Liver (tissue), 9 donors: Measurements from ENCODE around the gene TAS1R1. TPM values are rescaled to one million over a fixed set of nuclear protein-coding genes. Genes with fewer than 3 reads are reported as not detected.

ENCODE experiments used
- DNase-seq: peaks from one replicate; pipeline ENCODE4 v3.0.0-alpha.2; 2017; ENCODE audit warnings: low spot score
- H3K27ac ChIP-seq, 2 donors: one replicate each; pipeline ENCODE4 v1.7.0; 2013; ENCODE audit warnings: inconsistent platforms in 2 of 2, low read length in 2 of 2, control low read depth in 1 of 2, low read depth in 1 of 2, mild to moderate bottlenecking in 1 of 2
- H3K27me3 ChIP-seq, 4 donors: one replicate each; pipeline versions ENCODE4 v1.6.1 to v1.7.0; 2013; ENCODE audit warnings: low read length in 3 of 4, inconsistent platforms in 1 of 4, mild to moderate bottlenecking in 1 of 4, moderate library complexity in 1 of 4; ENCODE audit not compliant: control insufficient read depth in 4 of 4, insufficient read depth in 4 of 4
- H3K36me3 ChIP-seq, 4 donors: one replicate each; pipeline versions ENCODE4 v1.6.1 to v1.7.0; 2013; ENCODE audit warnings: low read length in 3 of 4, mild to moderate bottlenecking in 3 of 4, low read depth in 1 of 4, moderate library complexity in 1 of 4; ENCODE audit not compliant: control insufficient read depth in 4 of 4, insufficient read depth in 3 of 4
- H3K4me1 ChIP-seq, 4 donors: one replicate each; pipeline versions ENCODE4 v1.6.1 to v1.7.0; 2013; ENCODE audit warnings: low read length in 3 of 4, mild to moderate bottlenecking in 3 of 4, moderate library complexity in 1 of 4; ENCODE audit not compliant: control insufficient read depth in 4 of 4, insufficient read depth in 4 of 4
- H3K4me3 ChIP-seq, 3 donors: one replicate each; pipeline versions ENCODE4 v1.6.1 to v1.7.0; 2013; ENCODE audit warnings: low read length in 3 of 3, control low read depth in 1 of 3, low read depth in 1 of 3, mild to moderate bottlenecking in 1 of 3
- H3K9ac ChIP-seq, 2 donors: one replicate each; pipeline ENCODE4 v1.7.0; 2013; ENCODE audit warnings: low read length in 2 of 2, mild to moderate bottlenecking in 2 of 2, moderate library complexity in 2 of 2, control low read depth in 1 of 2, low read depth in 1 of 2
- H3K9me3 ChIP-seq, 4 donors: one replicate each; pipeline versions ENCODE4 v1.6.1 to v1.7.0; 2013; ENCODE audit warnings: low read length in 3 of 4; ENCODE audit not compliant: control insufficient read depth in 4 of 4
- GABPA ChIP-seq, 2 donors: IDR thresholded peaks in 1 of 2; conservative IDR thresholded peaks in 1 of 2; 2 replicates each; pipeline ENCODE4 v1.6.1; 2016; ENCODE audit warnings: antibody characterized with exemption in 2 of 2, mild to moderate bottlenecking in 1 of 2, moderate library complexity in 1 of 2
- HNF4A ChIP-seq, 2 donors: conservative IDR thresholded peaks; 2 replicates each; pipeline ENCODE4 v1.6.1; 2016; ENCODE audit warnings: antibody characterized with exemption in 2 of 2, mild to moderate bottlenecking in 2 of 2
- JUND ChIP-seq, 2 donors: IDR thresholded peaks; 2 replicates each; pipeline ENCODE4 v1.6.1; 2016; ENCODE audit warnings: antibody characterized with exemption in 2 of 2
- NR2F2 ChIP-seq: IDR thresholded peaks from 2 replicates; pipeline ENCODE4 v1.6.1; 2016; ENCODE audit warnings: antibody characterized with exemption
- RXRA ChIP-seq, 2 donors: IDR thresholded peaks; 2 replicates each; pipeline ENCODE4 v1.6.1; 2017 to 2018; ENCODE audit warnings: antibody characterized with exemption in 2 of 2, mild to moderate bottlenecking in 1 of 2
- YY1 ChIP-seq: IDR thresholded peaks from 2 replicates; pipeline ENCODE4 v1.6.1; 2016; ENCODE audit warnings: antibody characterized with exemption, mild to moderate bottlenecking
- WGBS: extraction: QIAGEN DNeasy Blood & Tissue Kit; methylation state at CpG from one replicate; pipeline ENCODE4 v1.1.7; 2013; 5-methylcytosine and 5-hydroxymethylcytosine counted together
- polyA plus RNA-seq, 2 donors: library from polyadenylated mRNA; stranded (reverse) in 1 of 2; unstranded in 1 of 2; fragments of 200-250 nt in 1 of 2; fragments of >200 nt in 1 of 2; fragmentation: Nextera tagmentation in 1 of 2; extraction: Ambion mirVana in 1 of 2; gene quantifications; one replicate each; pipeline versions ENCODE4 v1.2.1 to v1.2.3, GENCODE V29; 2013 to 2015
- total RNA-seq, 2 donors: library from RNA; depleted of rRNA; stranded (reverse); fragments of >200 nt; gene quantifications; one replicate each; pipeline ENCODE4 v1.2.3, GENCODE V29; 2014
- TF ChIP-seq, protein P1 (sequence below): IDR thresholded peaks from 2 replicates; pipeline ENCODE4 v1.6.1; 2016; ENCODE audit warnings: antibody characterized with exemption
- donor health status: healthy.
- donor health status: healthy.
- donor health status: healthy.
- donor health status: healthy.
- donor health status: healthy.

Gene TAS1R1
- total and polyA plus RNA-seq, 4 donors: not detected

DNA sequence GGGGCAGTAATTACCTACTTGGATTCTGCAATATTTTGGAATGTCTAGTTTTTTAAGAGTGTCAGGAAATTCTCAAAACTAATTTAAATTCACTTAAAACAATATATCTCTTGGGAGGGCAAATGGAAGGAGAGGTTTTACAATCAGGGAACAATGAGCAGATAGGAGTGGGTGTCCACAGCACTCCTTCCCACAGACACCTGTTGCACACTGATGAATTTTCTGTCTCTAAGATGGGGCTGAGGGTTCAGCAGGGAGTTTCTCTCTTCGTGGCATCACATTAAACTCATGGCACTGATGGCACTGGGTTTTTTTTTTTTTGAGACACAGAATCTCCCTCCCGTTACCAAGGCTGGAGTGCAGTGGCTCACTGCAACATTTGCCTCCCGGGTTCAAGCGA is 63.9 kb downstream of the TAS1R1 start:
- no peak overlapping the region for H3K27ac ChIP-seq
- no peaks in the 10 kb centered on the region for H3K27me3 ChIP-seq
- TF ChIP-seq JUND (IDR thresholded peaks at IDR 0.05) (no peak), NR2F2 (no peak), RXRA (IDR thresholded peaks at IDR 0.05) (no peak), GABPA (IDR thresholded peaks at IDR 0.05 in 1 of 2, conservative IDR thresholded peaks at IDR 0.05 in 1 of 2) (no peak)
- H3K9me3 ChIP-seq: no peaks in the 10 kb centered on the region
- DNase-seq: no peak
- H3K4me1 ChIP-seq: peaks cover 6 to 37% (median 31%) of the 10 kb centered on the region in 4 donors
- 97% methylated on average over 4 of the region's 4 CpGs for WGBS
- peaks cover 1 to 7% (median 5%) of the 10 kb centered on the region in 4 donors for H3K36me3 ChIP-seq
- H3K9ac ChIP-seq: no peak overlapping the region
- H3K4me3 ChIP-seq: no peak overlapping the region

DNA sequence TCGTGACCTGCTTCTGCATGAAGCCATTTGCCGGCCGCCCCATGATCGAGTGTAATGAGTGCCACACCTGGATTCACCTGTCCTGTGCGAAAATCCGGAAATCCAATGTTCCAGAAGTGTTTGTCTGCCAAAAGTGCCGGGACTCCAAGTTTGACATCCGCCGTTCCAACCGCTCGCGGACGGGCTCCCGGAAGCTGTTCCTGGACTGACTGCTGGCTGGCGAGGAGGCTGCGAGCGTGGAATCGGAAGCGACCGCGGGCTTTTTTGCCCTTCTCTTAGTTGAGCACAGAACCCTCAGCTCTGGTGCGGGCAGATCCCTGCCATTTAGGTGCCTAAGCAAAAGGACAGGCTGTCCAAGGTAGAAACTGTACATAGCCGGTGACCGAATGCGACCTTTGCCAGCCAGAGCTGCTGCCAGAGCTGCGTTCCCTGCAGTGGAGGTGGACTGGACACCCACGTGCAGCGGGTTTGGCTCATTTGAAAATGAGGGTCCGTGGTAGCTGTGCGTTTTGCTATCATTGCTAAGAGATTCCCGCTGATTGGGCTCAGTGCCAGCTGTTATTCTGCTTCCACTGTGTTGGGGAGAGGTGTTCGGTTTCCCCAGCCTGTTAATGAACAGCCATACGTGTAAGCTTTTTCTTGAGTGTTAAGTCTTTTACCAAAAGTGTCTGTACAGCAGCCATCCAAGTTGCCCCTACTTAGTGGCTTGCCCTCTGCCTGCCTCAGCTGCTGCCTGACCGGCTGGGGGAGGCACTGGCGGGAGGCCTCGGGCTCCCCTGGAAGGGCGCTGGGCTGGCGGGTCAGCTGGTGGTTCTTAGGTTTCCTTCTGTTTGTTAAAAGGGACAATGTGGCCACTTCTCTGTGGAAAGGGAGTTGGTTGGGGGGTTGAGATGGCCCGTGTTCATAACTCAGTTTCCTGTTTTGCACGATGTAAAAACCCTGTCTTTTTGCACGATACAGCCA is 66.6 kb downstream of the TAS1R1 start:
- Histone ChIP-seq H3K27me3 (no peaks in the 10 kb centered on the region), H3K9me3 (no peaks in the 10 kb centered on the region), H3K27ac (peak overlapping the region; percentile 8 to 52), H3K36me3 (peaks cover 1 to 7% (median 5%) of the 10 kb centered on the region in 4 donors), H3K4me1 (peaks cover 6 to 52% (median 39%) of the 10 kb centered on the region in 4 donors), H3K4me3 (no peak overlapping the region), H3K9ac (no peak overlapping the region)
- DNase-seq: no peak
- WGBS: 56% methylated on average over 41 of the region's 41 CpGs
- TF ChIP-seq RXRA (IDR thresholded peaks at IDR 0.05): peak in 1 of 2 donors; percentile 60
- TF ChIP-seq GABPA (IDR thresholded peaks at IDR 0.05 in 1 of 2, conservative IDR thresholded peaks at IDR 0.05 in 1 of 2): peak in 1 of 2 donors; percentile 21
- TF ChIP-seq, protein P1, sequence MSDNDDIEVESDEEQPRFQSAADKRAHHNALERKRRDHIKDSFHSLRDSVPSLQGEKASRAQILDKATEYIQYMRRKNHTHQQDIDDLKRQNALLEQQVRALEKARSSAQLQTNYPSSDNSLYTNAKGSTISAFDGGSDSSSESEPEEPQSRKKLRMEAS: peak; percentile 33
- peak; percentile 60 for TF ChIP-seq YY1
- no peak for TF ChIP-seq JUND (IDR thresholded peaks at IDR 0.05)
- no peak for TF ChIP-seq NR2F2
- TF ChIP-seq HNF4A (conservative IDR thresholded peaks at IDR 0.05): peak in 1 of 2 donors; percentile 40

DNA sequence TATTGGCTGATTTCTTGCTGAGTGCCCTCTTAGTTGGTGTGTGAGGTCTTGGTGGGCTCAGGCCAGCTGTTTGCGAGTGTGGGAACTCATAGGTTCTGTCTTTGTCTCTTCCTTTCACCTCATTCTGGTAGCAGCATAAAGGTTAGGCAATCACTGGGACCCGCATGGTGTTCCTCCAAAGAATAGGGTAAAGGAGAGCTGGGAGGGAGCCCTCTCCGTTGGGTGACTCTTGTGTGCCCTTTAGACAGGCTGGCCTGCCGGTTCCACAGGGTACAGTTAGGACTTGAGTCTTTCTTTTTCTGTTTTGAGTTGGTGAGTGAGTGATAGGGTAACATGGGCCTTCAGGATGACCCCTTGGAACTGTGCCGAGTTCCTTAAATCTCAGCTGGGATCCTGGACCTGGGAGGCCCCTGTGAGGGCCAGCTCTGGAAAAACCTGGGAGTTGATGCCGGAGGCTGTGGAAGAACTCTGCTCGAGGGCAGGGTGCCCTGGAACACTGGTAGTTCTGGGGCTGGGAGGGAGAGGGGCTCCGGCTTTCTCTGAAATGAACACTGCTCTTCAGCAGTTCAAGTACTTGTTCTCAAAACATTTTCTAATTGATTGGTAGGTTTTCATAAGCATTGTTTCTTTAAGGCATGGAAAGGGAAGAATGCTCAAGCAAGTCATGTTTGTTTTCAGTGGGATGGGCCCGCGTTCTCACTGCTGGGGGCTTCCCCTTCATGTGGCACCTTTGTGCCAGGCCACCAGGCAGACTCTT is 67.5 kb downstream of the TAS1R1 start:
- Histone ChIP-seq H3K4me1 (peaks cover 6 to 56% (median 41%) of the 10 kb centered on the region in 4 donors), H3K4me3 (no peak overlapping the region), H3K27ac (peak overlapping the region; percentile 8 to 68), H3K36me3 (peaks cover under 1 to 7% (median 5%) of the 10 kb centered on the region in 4 donors), H3K27me3 (no peaks in the 10 kb centered on the region), H3K9ac (peak overlapping the region in 1 of 2 donors; percentile 61), H3K9me3 (no peaks in the 10 kb centered on the region)
- no peak for DNase-seq
- TF ChIP-seq, protein P1: no peak
- 61% methylated on average over 10 of the region's 10 CpGs for WGBS
